ENCODE measurements around the gene RNASE4. TPM values are rescaled to one million over a fixed set of nuclear protein-coding genes. Genes with fewer than 3 reads are reported as not detected.

RNASE4 gene
- total and polyA plus RNA-seq, 3 donors from 2014 or later: 27.6 to 53.4 (median 27.7) TPM

DNA sequence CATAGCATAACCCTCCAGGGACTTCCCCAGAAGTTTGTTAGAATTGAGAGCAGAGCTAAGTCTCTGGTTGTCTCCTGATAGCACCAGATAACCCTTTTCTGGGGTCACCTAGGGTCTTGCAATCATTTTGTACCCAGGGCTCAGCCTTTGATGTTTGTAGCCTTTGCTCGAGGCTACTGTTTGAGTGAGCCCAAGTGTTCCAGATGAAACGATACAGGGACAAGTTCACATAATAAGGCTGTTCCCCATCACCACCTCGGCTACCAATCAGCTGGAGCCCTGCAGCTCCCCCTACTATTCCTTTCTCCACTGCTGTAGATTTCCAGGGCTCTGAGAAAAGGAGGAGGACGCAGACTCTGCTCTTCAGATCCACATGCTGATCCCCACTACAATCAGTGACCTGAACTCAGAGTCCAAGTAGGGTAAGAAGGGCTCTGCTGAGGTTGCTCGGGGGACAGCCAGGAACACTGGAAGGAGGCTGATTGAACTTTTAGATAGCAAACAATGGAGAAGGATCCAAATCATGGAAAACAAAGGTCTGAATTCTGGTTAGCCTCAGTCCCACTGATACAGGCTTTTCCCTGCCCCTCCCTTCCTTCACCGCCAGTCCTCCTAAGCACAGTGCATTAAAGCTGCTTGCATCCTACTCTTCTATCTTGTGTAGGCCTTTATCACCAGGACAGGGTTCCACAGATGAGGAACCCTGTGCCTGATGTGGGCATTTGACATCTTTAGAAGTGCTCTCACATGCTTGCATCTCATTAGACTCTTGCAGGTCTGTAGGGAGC is 61.4 kb downstream of the RNASE4 start, which contains the start of gene EDDM3A:
TSS of gene EDDM3A (plus strand) at position 317 of the 788 bp plus-strand sequence. CDS start 1,694 bp downstream, outside the sequence.
- 82 to 85% methylated on average over 6 of the region's 6 CpGs for WGBS, 2 donors
- no peaks in the 10 kb centered on the region for H3K4me1 ChIP-seq
- no peaks in the 10 kb centered on the region for H3K9me3 ChIP-seq
- no peak within 1 kb of the TSS for H3K4me3 ChIP-seq
- H3K27me3 ChIP-seq: no peaks in the 10 kb centered on the region
- no peaks in the 10 kb centered on the region for H3K36me3 ChIP-seq (ENCODE audit: low read depth, missing control alignments)
- no peak within 1 kb of the TSS for H3K27ac ChIP-seq
- DNase-seq: no peak
- intact Hi-C loops (cut with DNase I; ENCODE audit: low total_unique reads): no loop called here
- TF ChIP-seq, protein P1, sequence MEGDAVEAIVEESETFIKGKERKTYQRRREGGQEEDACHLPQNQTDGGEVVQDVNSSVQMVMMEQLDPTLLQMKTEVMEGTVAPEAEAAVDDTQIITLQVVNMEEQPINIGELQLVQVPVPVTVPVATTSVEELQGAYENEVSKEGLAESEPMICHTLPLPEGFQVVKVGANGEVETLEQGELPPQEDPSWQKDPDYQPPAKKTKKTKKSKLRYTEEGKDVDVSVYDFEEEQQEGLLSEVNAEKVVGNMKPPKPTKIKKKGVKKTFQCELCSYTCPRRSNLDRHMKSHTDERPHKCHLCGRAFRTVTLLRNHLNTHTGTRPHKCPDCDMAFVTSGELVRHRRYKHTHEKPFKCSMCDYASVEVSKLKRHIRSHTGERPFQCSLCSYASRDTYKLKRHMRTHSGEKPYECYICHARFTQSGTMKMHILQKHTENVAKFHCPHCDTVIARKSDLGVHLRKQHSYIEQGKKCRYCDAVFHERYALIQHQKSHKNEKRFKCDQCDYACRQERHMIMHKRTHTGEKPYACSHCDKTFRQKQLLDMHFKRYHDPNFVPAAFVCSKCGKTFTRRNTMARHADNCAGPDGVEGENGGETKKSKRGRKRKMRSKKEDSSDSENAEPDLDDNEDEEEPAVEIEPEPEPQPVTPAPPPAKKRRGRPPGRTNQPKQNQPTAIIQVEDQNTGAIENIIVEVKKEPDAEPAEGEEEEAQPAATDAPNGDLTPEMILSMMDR (IDR thresholded peaks at IDR 0.05): no peak
- no peak for TF ChIP-seq POLR2A (IDR thresholded peaks at IDR 0.05)

DNA sequence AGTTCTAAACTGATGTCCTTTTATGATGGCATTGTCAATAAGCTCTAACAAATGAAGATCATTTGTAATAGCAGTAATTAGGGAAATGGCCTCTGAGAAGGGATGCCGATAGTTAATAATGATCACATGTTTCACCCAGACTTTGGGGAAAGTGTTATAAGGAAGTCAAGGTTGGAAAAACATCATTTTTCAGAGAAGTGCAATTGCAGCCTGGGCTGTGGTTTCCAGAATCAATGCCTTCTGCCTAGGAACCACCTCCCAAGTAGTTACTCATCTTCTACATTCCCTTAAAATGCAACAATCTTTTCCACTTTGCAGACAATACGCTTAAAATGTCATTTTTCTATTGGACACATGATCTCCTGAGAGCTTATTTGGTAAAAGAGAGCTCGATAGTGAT is 62.2 kb downstream of the RNASE4 start:
- no peak for DNase-seq
- intact Hi-C loops (cut with DNase I; ENCODE audit: low total_unique reads): no loop called here
- Histone ChIP-seq H3K36me3 (ENCODE audit: low read depth, missing control alignments) (no peaks in the 10 kb centered on the region), H3K4me1 (no peaks in the 10 kb centered on the region), H3K4me3 (no peak overlapping the region), H3K27ac (no peak overlapping the region), H3K9me3 (no peaks in the 10 kb centered on the region), H3K27me3 (no peaks in the 10 kb centered on the region)
- 87 to 90% methylated on average over 3 of the region's 3 CpGs for WGBS, 2 donors
- no peak for TF ChIP-seq POLR2A (IDR thresholded peaks at IDR 0.05)
- TF ChIP-seq, protein P1 (IDR thresholded peaks at IDR 0.05): no peak

DNA sequence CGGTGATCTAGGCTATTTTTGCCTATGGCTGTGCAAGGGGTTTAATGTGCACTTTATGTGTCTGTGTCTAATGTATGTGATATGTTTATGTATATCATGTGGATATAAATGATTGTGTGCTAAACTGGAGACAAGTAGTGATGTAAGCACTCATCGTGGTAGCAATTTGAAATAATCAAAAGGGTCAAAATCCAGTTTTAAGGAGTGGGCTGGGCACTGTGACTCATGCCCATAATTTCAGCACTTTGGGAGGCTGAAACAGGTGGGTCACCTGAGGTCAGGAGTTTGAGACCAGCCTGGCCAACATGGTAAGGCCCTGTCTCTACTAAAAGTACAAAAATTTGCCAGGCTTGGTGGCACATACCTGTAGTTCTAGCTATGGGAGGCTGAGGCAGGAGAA is 64.1 kb downstream of the RNASE4 start:
- Histone ChIP-seq H3K4me3 (no peak overlapping the region), H3K27ac (no peak overlapping the region), H3K27me3 (no peaks in the 10 kb centered on the region), H3K9me3 (no peaks in the 10 kb centered on the region), H3K4me1 (no peaks in the 10 kb centered on the region), H3K36me3 (ENCODE audit: low read depth, missing control alignments) (no peaks in the 10 kb centered on the region)
- no peak for DNase-seq
- intact Hi-C loops (cut with DNase I; ENCODE audit: low total_unique reads): no loop called here
- 92 to 93% methylated on average over 2 of the region's 2 CpGs for WGBS, 2 donors
- no peak for TF ChIP-seq POLR2A (IDR thresholded peaks at IDR 0.05)
- TF ChIP-seq, protein P1 (IDR thresholded peaks at IDR 0.05): no peak

DNA sequence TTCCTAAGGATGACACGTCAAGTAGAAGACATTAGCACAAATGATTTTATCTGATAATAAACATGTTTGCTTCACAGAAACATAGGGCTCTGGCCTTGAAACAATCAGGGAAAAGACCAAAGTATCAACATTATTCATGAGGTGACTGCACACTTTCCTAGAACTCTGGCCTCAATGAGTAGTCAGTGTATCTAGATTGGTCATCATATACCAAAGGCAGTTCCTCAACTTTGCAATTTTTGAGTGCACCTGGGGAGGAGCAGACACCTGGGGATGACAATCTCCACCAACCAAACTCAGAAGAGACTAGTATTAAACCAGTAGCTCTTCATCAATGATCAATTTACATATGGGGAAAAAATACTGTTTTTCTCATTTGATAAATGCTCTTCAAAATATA is 65.8 kb downstream of the RNASE4 start:
- intact Hi-C loops (cut with DNase I; ENCODE audit: low total_unique reads): no loop called here
- Histone ChIP-seq H3K36me3 (ENCODE audit: low read depth, missing control alignments) (no peaks in the 10 kb centered on the region), H3K4me3 (no peak overlapping the region), H3K27me3 (no peaks in the 10 kb centered on the region), H3K9me3 (no peaks in the 10 kb centered on the region), H3K27ac (no peak overlapping the region), H3K4me1 (no peaks in the 10 kb centered on the region)
- 56 to 71% methylated on average over 1 of the region's 1 CpG for WGBS, 2 donors
- no peak for DNase-seq
- TF ChIP-seq, protein P1 (IDR thresholded peaks at IDR 0.05): no peak
- no peak for TF ChIP-seq POLR2A (IDR thresholded peaks at IDR 0.05)

Small RNA genes lying within 50 kb of the gene (small RNA-seq; reads per million reads assigned to genes)
- 0 reads per million in 2 donors for gene RF00019

Other genes starting within 250 kb of the RNASE4 start
- gene KLHL33, start 248.4 kb upstream of the RNASE4 start, total RNA-seq: 1 to 10 TPM; 1.2 to 1.6 TPM
- 0.67 TPM for gene KLHL33, start 248.4 kb upstream of the RNASE4 start, polyA plus RNA-seq (ENCODE audit: insufficient read depth, low read depth, low replicate concordance)
- gene OSGEP, start 229.7 kb upstream of the RNASE4 start, total RNA-seq: 10 to 100 TPM; 47.2 to 58.8 TPM
- gene OSGEP, start 229.7 kb upstream of the RNASE4 start, polyA plus RNA-seq (ENCODE audit: insufficient read depth, low read depth, low replicate concordance): 19.9 TPM
- gene APEX1, start 229.3 kb upstream of the RNASE4 start, total RNA-seq: 10 to 100 TPM; 56.7 to 76.2 TPM
- 67.8 TPM for gene APEX1, start 229.3 kb upstream of the RNASE4 start, polyA plus RNA-seq (ENCODE audit: insufficient read depth, low read depth, low replicate concordance)
- gene PIP4P1, start 223.1 kb upstream of the RNASE4 start, total RNA-seq: 10 to 100 TPM; 33.4 to 38.8 TPM
- gene PIP4P1, start 223.1 kb upstream of the RNASE4 start, polyA plus RNA-seq (ENCODE audit: insufficient read depth, low read depth, low replicate concordance): 50.8 TPM
- 10 to 100 TPM; 13.6 to 21.8 TPM for gene PNP, start 215.2 kb upstream of the RNASE4 start, total RNA-seq
- 18.9 TPM for gene PNP, start 215.2 kb upstream of the RNASE4 start, polyA plus RNA-seq (ENCODE audit: insufficient read depth, low read depth, low replicate concordance)
- gene RNASE10, start 179.0 kb upstream of the RNASE4 start, total RNA-seq: not detected
- gene RNASE10, start 179.0 kb upstream of the RNASE4 start, polyA plus RNA-seq (ENCODE audit: insufficient read depth, low read depth, low replicate concordance): 1.2 TPM
- not detected for gene RNASE9, start 123.5 kb upstream of the RNASE4 start, total RNA-seq
- gene RNASE9, start 123.5 kb upstream of the RNASE4 start, polyA plus RNA-seq (ENCODE audit: insufficient read depth, low read depth, low replicate concordance): not detected
- gene RNASE11, start 96.6 kb upstream of the RNASE4 start, total RNA-seq: 10 to 100 TPM; 31.7 to 52.0 TPM
- 81.0 TPM for gene RNASE11, start 96.6 kb upstream of the RNASE4 start, polyA plus RNA-seq (ENCODE audit: insufficient read depth, low read depth, low replicate concordance)
- gene RNASE12, start 93.2 kb upstream of the RNASE4 start, total RNA-seq: not detected
- gene RNASE12, start 93.2 kb upstream of the RNASE4 start, polyA plus RNA-seq (ENCODE audit: insufficient read depth, low read depth, low replicate concordance): 1.3 TPM
- gene OR6S1, start 42.9 kb upstream of the RNASE4 start, total RNA-seq: under 1 TPM in 1 of 2 donors, not detected in 1; 0.68 TPM
- gene OR6S1, start 42.9 kb upstream of the RNASE4 start, polyA plus RNA-seq (ENCODE audit: insufficient read depth, low read depth, low replicate concordance): not detected
- 10 to 100 TPM; 28.9 to 42.7 TPM for gene ANG, start 4.2 kb downstream of the RNASE4 start, total RNA-seq
- 27.7 TPM for gene ANG, start 4.2 kb downstream of the RNASE4 start, polyA plus RNA-seq (ENCODE audit: insufficient read depth, low read depth, low replicate concordance)
- gene EDDM3A, start 61.3 kb downstream of the RNASE4 start, total RNA-seq: under 1 TPM in 1 of 2 donors, not detected in 1; 0.39 TPM
- 1.9 TPM for gene EDDM3A, start 61.3 kb downstream of the RNASE4 start, polyA plus RNA-seq (ENCODE audit: insufficient read depth, low read depth, low replicate concordance)
- not detected for gene EDDM3B, start 83.8 kb downstream of the RNASE4 start, total RNA-seq
- not detected for gene EDDM3B, start 83.8 kb downstream of the RNASE4 start, polyA plus RNA-seq (ENCODE audit: insufficient read depth, low read depth, low replicate concordance)
- 1 to 10 TPM in 1 of 2 donors, under 1 TPM in 1; 0.71 to 7.4 TPM for gene RNASE6, start 96.7 kb downstream of the RNASE4 start, total RNA-seq
- gene RNASE6, start 96.7 kb downstream of the RNASE4 start, polyA plus RNA-seq (ENCODE audit: insufficient read depth, low read depth, low replicate concordance): 11.0 TPM
- gene RNASE1, start 118.3 kb downstream of the RNASE4 start, total RNA-seq: 1,000 to 10,000 TPM; 2,192 to 2,939 TPM
- 1,880 TPM for gene RNASE1, start 118.3 kb downstream of the RNASE4 start, polyA plus RNA-seq (ENCODE audit: insufficient read depth, low read depth, low replicate concordance)
- under 1 TPM; 0.50 to 0.63 TPM for gene RNASE3, start 206.8 kb downstream of the RNASE4 start, total RNA-seq
- gene RNASE3, start 206.8 kb downstream of the RNASE4 start, polyA plus RNA-seq (ENCODE audit: insufficient read depth, low read depth, low replicate concordance): 1.4 TPM